MM.1S (cell line): Measurements from ENCODE around the gene CLPTM1.

ENCODE experiments used
- CTCF ChIP-seq: fragments of 300-600 bp; sonication (generic); IDR thresholded peaks from 2 replicates; pipeline ENCODE4 v1.5.1; 2016; ENCODE audit warnings: antibody characterized with exemption, low read length, mixed read lengths
- EZH2 ChIP-seq: fragments of 300-600 bp; sonication (generic); optimal IDR thresholded peaks from 2 replicates; pipeline ENCODE3; 2017; ENCODE audit warnings: low read depth, mild to moderate bottlenecking, antibody characterized with exemption, low read length, mixed read lengths
- EZH2phosphoT487 ChIP-seq: fragments of 300-600 bp; sonication (generic); IDR thresholded peaks from 2 replicates; pipeline ENCODE4 v1.6.1; 2018; ENCODE audit warnings: antibody characterized with exemption, low read length

DNA sequence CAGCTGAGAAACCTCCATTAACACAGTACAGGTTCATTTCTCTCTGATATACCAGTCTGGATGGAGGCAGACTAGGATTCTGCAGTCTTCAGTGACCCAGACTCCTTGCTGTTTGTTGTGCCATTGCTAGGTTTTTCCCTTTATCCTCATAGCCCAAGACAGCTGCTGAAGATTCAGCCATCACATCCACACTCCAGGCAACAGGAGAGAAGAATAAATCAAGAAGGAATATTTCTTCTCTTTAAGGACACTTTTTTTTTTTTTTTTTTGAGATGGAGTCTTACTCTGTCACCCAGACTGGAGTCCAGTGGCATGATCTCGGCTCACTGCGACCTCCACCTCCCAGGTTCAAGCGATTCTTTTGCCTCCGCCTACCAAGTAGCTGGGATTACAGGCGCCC is 14.3 kb downstream of the CLPTM1 start:
- TF ChIP-seq CTCF (no peak), EZH2 (no peak), EZH2phosphoT487 (no peak)
